DMS114 treated with DMSO at 0.1 percent for 48 hours (cell line): ENCODE measurements around the gene TAF6.
A peak's percentile ranks its signal among the peaks of the same experiment; 100 is the strongest.

Source experiments
- DNase-seq: peaks from one replicate; lab custom pipeline; 2025; ENCODE audit not compliant: unreplicated experiment; lab: John Stamatoyannopoulos, UW

The TAF6 gene

GRCh38 chr7:100124301-100125230 is 5.4 kb upstream of the TAF6 start:
- no peak for DNase-seq

- DNase-seq: no peak
Observed at GRCh38 chr7:100122568-100122967, 3.4 kb upstream of the TAF6 start.

GRCh38 chr7:100122067-100122466 is 2.9 kb upstream of the TAF6 start:
- no peak for DNase-seq

GRCh38 chr7:100120733-100121036 is 1.5 kb upstream of the TAF6 start:
- DNase-seq: no peak

- peak; percentile 78 for DNase-seq
Observed at GRCh38 chr7:100119970-100120732, 993 bp upstream of the TAF6 start.

- DNase-seq: no peak
Observed at GRCh38 chr7:100118388-100119071, 628 bp downstream of the TAF6 start.

GRCh38 chr7:100115026-100115425 is 4.1 kb downstream of the TAF6 start:
- DNase-seq: no peak

- no peak for DNase-seq
Observed at GRCh38 chr7:100111914-100112313, 7.2 kb downstream of the TAF6 start.

GRCh38 chr7:100111156-100111555 is 8.0 kb downstream of the TAF6 start:
- DNase-seq: no peak

GRCh38 chr7:100109521-100110163 is 9.5 kb downstream of the TAF6 start:
- no peak for DNase-seq

GRCh38 chr7:100107890-100108289 is 11.3 kb downstream of the TAF6 start:
- DNase-seq: no peak

GRCh38 chr7:100107125-100107737 is 11.9 kb downstream of the TAF6 start:
- no peak for DNase-seq

GRCh38 chr7:100106633-100107032 is 12.5 kb downstream of the TAF6 start:
- no peak for DNase-seq

GRCh38 chr7:100105534-100105933 is 13.6 kb downstream of the TAF6 start:
- DNase-seq: no peak

GRCh38 chr7:100102950-100103840 is 16.0 kb downstream of the TAF6 start:
- DNase-seq: no peak

GRCh38 chr7:100101016-100101862 is 17.9 kb downstream of the TAF6 start, which contains the start of the genes AP4M1 and MCM7:
Gene AP4M1, plus strand, starts transcription at chr7:100101643. Its CDS starts 72 bp downstream, at chr7:100101715.
Gene MCM7, minus strand, starts transcription at chr7:100101397. Its CDS starts 103 bp downstream, at chr7:100101294.
- peak; percentile 94 for DNase-seq

GRCh38 chr7:100100420-100101015 is 18.6 kb downstream of the TAF6 start:
- peak; percentile 84 for DNase-seq

GRCh38 chr7:100099452-100099851 is 19.7 kb downstream of the TAF6 start:
- DNase-seq: no peak
